GM12892 (cell line): ENCODE results near the gene FGF4.
"Not testable (repeated sequence)": the region's sequence is repeated elsewhere in the genome, so short reads cannot be mapped to it uniquely, and the experiment has no call there.

Experiments
- DNase-seq: peaks from one replicate; pipeline ENCODE4 v3.0.0; 2011; ENCODE audit not compliant: insufficient read length
- FAIRE-seq: peaks from 2 replicates; lab custom pipeline; 2011; peaks lifted over from hg19 to GRCh38; lab: Jason Lieb, UNC
- POLR2A ChIP-seq: IDR thresholded peaks from 2 replicates; pipeline ENCODE4 v1.6.1; 2011; ENCODE audit warnings: low read depth, low read length, control low read depth
- POLR2AphosphoS5 ChIP-seq: IDR thresholded peaks from 2 replicates; pipeline ENCODE4 v1.6.1; 2011; ENCODE audit warnings: low read depth, low read length, control low read depth
- TAF1 ChIP-seq: IDR thresholded peaks from 2 replicates; pipeline ENCODE4 v1.6.1; 2011; ENCODE audit warnings: low read depth, mild to moderate bottlenecking, control low read depth, low read length, borderline replicate concordance

The FGF4 gene

DNA sequence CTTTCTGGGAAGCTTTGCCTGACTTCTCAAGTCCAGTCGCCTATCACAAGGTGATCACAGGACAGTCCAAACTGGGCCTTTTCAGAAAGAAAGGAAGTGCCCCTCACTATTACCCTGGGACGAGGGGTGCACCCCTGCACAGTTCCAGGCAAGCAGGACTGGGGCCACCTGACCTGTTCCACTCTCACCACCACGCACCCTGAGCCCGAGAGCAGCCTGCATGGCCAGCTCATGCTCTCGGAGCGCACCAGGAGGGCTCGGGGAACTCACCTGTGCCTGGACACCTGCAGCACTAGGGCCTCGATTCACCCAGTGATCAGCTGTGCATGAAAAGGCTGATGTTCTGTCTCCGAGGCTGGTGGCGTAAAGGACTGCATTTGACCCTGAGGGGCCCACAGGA, 12.8 kb upstream of the FGF4 start:
- TF ChIP-seq POLR2AphosphoS5 (no peak), POLR2A (no peak), TAF1 (no peak)
- DNase-seq, result no peak
- FAIRE-seq, result no peak

- TF ChIP-seq POLR2AphosphoS5 (no peak), POLR2A (no peak), TAF1 (no peak)
- no peak for FAIRE-seq
Observed at GRCh38 chr11:69787457-69787856, 12.3 kb upstream of the FGF4 start.

GRCh38 chr11:69781241-69781640, 6.1 kb upstream of the FGF4 start:
- DNase-seq (no peak), FAIRE-seq (no peak)
- TF ChIP-seq POLR2AphosphoS5 (no peak), POLR2A (no peak), TAF1 (no peak)

More at GRCh38 chr11:69787457-69787856, 12.3 kb upstream of the FGF4 start:
- no peak for DNase-seq

GRCh38 chr11:69778373-69778772, 3.2 kb upstream of the FGF4 start:
- TF ChIP-seq TAF1 (no peak), POLR2A (no peak), POLR2AphosphoS5 (no peak)
- DNase-seq (no peak), FAIRE-seq (no peak)

GRCh38 chr11:69774354-69775162, 583 bp downstream of the FGF4 start:
- no peak for DNase-seq
- no peak for TF ChIP-seq TAF1
- no peak for TF ChIP-seq POLR2AphosphoS5
- no peak for TF ChIP-seq POLR2A
- no peak for FAIRE-seq

DNA sequence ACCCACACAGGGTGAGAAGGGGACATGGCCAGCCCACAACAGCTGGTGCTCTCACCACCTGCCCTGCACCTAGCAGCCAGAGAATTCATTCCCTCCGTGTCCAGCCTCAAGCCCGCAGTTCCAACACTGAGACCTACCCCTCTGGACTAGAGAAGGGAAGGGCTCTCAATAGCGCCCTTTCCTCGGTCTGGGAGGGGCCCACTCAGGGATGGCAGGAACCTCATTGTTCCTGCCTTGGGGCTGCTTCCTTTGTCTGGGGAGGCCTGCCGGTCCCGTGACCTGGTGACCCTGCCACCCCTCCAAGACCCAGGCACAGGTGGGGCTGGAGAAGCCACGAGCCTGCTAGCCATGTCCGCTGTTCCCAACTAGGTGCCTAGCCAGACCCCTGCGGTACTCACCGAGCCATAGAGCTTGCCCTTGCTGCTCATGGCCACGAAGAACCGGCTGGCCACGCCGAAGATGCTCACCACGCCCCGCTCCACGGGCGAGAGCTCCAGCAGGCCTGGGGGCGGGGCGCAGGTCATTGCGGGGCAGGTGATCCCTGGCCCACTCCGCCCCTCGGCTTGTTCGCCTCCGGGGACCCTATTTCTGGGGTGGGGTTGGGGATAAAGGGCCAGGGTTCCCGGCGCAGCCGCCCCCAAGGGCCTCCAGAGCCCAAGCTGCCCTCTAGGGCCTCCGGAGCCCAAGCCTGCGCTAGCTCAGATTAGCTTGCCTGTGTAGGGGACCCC, 1.4 kb downstream of the FGF4 start:
- DNase-seq, result no peak
- TF ChIP-seq TAF1, result no peak
- no peak for TF ChIP-seq POLR2AphosphoS5
- no peak for TF ChIP-seq POLR2A
- no peak for FAIRE-seq

DNA sequence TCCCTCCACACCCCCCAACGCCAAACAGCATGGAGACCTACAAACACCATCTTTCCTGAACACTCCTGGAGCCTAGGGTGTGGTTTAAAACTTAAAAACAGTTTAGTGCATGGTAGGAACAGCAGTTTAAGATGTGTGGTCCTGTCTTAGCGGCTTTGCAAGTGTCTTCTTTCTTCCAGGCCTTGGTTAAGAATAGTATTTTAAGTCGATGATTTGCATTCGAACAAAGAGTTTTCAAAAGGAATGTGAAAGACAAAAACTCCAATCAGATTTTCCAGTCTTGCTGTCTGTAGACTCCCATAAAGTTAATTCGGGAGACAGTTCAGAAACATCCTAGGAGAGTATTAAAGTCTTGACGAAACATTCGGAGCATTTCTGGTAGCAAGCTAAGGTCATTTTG, 3.7 kb downstream of the FGF4 start:
- TF ChIP-seq POLR2AphosphoS5 (no peak), POLR2A (no peak), TAF1 (no peak)
- DNase-seq, result no peak
- FAIRE-seq, result no peak

- DNase-seq (no peak), FAIRE-seq (no peak)
- TF ChIP-seq POLR2AphosphoS5 (no peak), TAF1 (no peak), POLR2A (no peak)
Observed at GRCh38 chr11:69770540-69770939, 4.6 kb downstream of the FGF4 start.

- FAIRE-seq (no peak), DNase-seq (no peak)
- TF ChIP-seq TAF1 (no peak), POLR2AphosphoS5 (no peak), POLR2A (no peak)
Observed at GRCh38 chr11:69765498-69765995, 9.6 kb downstream of the FGF4 start.

DNA sequence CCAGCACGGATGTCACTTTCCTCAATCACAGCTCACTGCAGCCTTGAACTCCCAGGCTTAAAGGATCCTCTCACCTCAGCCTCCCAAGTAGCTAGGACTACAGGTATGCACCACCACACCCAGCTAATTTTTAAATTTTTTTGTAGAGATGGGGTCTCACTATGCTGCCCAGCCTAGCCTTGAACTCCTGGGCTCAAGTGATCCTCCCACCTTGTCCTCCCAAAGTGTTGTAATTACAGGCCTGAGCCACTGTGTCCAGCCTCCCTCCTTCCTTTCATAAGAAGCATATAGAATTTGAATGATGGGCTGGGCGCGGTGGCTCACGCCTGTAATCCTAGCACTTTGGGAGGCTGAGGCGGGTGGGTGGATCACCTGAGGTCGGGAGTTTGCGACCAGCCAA, 10.2 kb downstream of the FGF4 start:
- DNase-seq, FAIRE-seq: not testable (repeated sequence)

DNA sequence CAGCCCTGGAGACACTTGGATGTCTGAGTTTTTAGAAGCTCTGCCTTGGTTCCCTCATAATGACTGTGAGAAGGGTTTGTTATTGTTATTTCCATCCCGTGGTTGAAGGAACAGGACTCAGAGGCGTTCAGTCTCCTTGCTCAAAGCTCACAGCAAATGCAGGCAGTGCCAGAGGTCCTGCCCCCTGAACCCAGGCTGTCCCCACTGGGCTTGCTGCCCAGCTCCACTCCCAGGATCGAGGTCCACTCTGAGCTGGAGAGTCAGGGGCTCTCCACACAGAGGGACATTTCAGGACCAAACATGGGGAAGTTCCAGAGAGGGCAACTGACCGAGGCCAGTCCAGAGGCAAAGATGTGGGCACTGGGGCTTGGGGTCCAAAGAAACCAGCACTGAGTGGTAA, 14.8 kb downstream of the FGF4 start:
- FAIRE-seq (no peak), DNase-seq (no peak)
- no peak for TF ChIP-seq POLR2AphosphoS5
- no peak for TF ChIP-seq POLR2A
- TF ChIP-seq TAF1, result no peak

GRCh38 chr11:69752890-69753289, 22.3 kb downstream of the FGF4 start:
- no peak for TF ChIP-seq POLR2AphosphoS5
- TF ChIP-seq TAF1, result no peak
- no peak for TF ChIP-seq POLR2A
- FAIRE-seq (no peak), DNase-seq (no peak)
